Sigmoid colon (tissue), 7 donors: ENCODE results near the gene CD8A. TPM values are rescaled to one million over a fixed set of nuclear protein-coding genes. Genes with fewer than 3 reads are reported as not detected.

Experiments used
- DNase-seq: peaks from one replicate; pipeline ENCODE4 v3.0.0-alpha.2; 2019
- H3K27ac ChIP-seq, 4 donors: fragments of 200-600 bp; sonication (generic); one replicate each; pipeline ENCODE4 v1.5.1; 2016 to 2019; ENCODE audit warnings: mild to moderate bottlenecking in 1 of 4
- H3K27me3 ChIP-seq, 3 donors: fragments of 200-600 bp; sonication (generic); one replicate each; pipeline ENCODE4 v1.5.1; 2019; ENCODE audit warnings: mild to moderate bottlenecking in 1 of 3
- H3K36me3 ChIP-seq, 4 donors: fragments of 200-600 bp; sonication (generic); one replicate each; pipeline ENCODE4 v1.5.1; 2016 to 2019
- H3K4me1 ChIP-seq, 4 donors: fragments of 200-600 bp; sonication (generic); one replicate each; pipeline ENCODE4 v1.5.1; 2017 to 2019
- H3K4me3 ChIP-seq, 4 donors: fragments of 200-600 bp; sonication (generic); one replicate each; pipeline ENCODE4 v1.5.1; 2017 to 2019; ENCODE audit warnings: mild to moderate bottlenecking in 2 of 4, moderate library complexity in 1 of 4
- H3K9me3 ChIP-seq, 4 donors: fragments of 200-600 bp in 3 of 4; sonication (generic) in 3 of 4; one replicate each; pipeline versions ENCODE4 v1.5.1 to v1.6.1; 2013 to 2019
- CTCF ChIP-seq, 4 experiments: fragments of 450-650 bp in 3 of 4; fragments of 200-600 bp in 1 of 4; IDR thresholded peaks; one replicate each; pipeline ENCODE4 v1.5.1; 2016 to 2019; ENCODE audit warnings: antibody characterized with exemption in 4 of 4, mild to moderate bottlenecking in 3 of 4, moderate library complexity in 2 of 4
- EP300 ChIP-seq, 4 donors: sonication (generic); formaldehyde crosslinking; IDR thresholded peaks; one replicate each; pipeline ENCODE4 v1.6.1; 2017; ENCODE audit warnings: antibody characterized with exemption in 4 of 4
- POLR2A ChIP-seq, 2 donors: fragments of 450-650 bp; IDR thresholded peaks; one replicate each; pipeline ENCODE4 v1.6.1; 2016; ENCODE audit warnings: antibody characterized with exemption in 2 of 2, mild to moderate bottlenecking in 2 of 2, moderate library complexity in 2 of 2
- POLR2AphosphoS5 ChIP-seq, 4 donors: sonication (generic); formaldehyde crosslinking; IDR thresholded peaks; one replicate each; pipeline ENCODE4 v1.6.1; 2017; ENCODE audit warnings: antibody characterized with exemption in 4 of 4
- WGBS, 2 donors: extraction: QIAGEN DNeasy Blood & Tissue Kit; methylation state at CpG; one replicate each; pipeline ENCODE4 v1.1.7; 2013; 5-methylcytosine and 5-hydroxymethylcytosine counted together
- intact Hi-C: fragments of 100-400 bp; cut with DNase I; formaldehyde crosslinking; loops from one replicate; pipeline ENCODE4 v1.15.1; 2023
- polyA plus RNA-seq, 3 donors: library from polyadenylated mRNA; stranded (reverse); fragments of 200-250 nt; gene quantifications; one replicate each; pipeline ENCODE4 v1.2.3, GENCODE V29; 2013
- total RNA-seq, 4 donors: library from RNA; depleted of rRNA; stranded (reverse); fragments of >200 nt; gene quantifications; one replicate each; pipeline ENCODE4 v1.1.0, GENCODE V29; 2016
- donor health status: healthy with polysubstance abuse.
- donor health status: Bipolar disorder and iron deficiency.
- donor health status: healthy.

CD8A gene
- total and polyA plus RNA-seq, 7 donors: 0.36 to 15.5 (median 0.84) TPM; not detected in 1

DNA sequence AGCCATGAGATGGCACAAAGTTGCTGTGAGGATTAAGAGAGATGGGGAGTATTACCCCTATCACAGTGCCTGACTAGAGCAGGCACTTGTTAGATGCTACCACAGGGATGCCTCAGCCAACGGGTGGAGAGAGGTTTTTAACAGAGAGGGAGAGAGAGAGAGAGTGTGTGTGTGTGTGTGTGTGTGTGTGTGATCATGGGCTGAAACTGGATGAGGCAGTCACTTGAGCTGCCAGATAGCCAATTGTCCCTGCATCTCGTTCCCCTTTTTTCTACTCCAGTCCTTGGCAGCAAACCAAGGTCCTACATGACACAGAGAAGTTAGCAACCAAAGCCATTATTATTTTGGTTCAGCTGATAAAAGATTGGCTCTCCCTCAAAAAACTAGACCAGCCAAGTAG, 3.0 kb downstream of the CD8A start:
- peaks cover 33 to 49% (median 34%) of the 10 kb centered on the region in 3 donors for H3K27me3 ChIP-seq
- intact Hi-C loops: no loop called here

GRCh38 chr2:86786001-86786536, 4.6 kb downstream of the CD8A start:
- 60 to 66% methylated on average over 10 of the region's 10 CpGs for WGBS, 2 donors
- H3K9me3 ChIP-seq: no peaks in the 10 kb centered on the region
- peaks cover 0 to 27% (median 24%) of the 10 kb centered on the region in 4 donors for H3K4me1 ChIP-seq
- intact Hi-C loops: no loop called here
- DNase-seq: no peak
- H3K4me3 ChIP-seq: no peak overlapping the region
- H3K36me3 ChIP-seq: no peaks in the 10 kb centered on the region
- H3K27me3 ChIP-seq: peaks cover 18 to 33% (median 22%) of the 10 kb centered on the region in 3 donors
- H3K27ac ChIP-seq: no peak overlapping the region
- TF ChIP-seq POLR2A (IDR thresholded peaks at IDR 0.05) (no peak), CTCF (IDR thresholded peaks at IDR 0.05) (no peak), POLR2AphosphoS5 (IDR thresholded peaks at IDR 0.05) (no peak), EP300 (IDR thresholded peaks at IDR 0.05) (no peak)

More for the DNA sequence above, 3.0 kb downstream of the CD8A start:
- Histone ChIP-seq H3K27ac (no peak overlapping the region), H3K9me3 (no peaks in the 10 kb centered on the region), H3K4me3 (no peak overlapping the region), H3K4me1 (peaks cover 0 to 34% (median 29%) of the 10 kb centered on the region in 4 donors), H3K36me3 (no peaks in the 10 kb centered on the region)
- 20 to 21% methylated on average over 2 of the region's 2 CpGs for WGBS, 2 donors
- DNase-seq: no peak
- TF ChIP-seq POLR2A (IDR thresholded peaks at IDR 0.05) (no peak), POLR2AphosphoS5 (IDR thresholded peaks at IDR 0.05) (no peak), EP300 (IDR thresholded peaks at IDR 0.05) (no peak), CTCF (IDR thresholded peaks at IDR 0.05) (no peak)

DNA sequence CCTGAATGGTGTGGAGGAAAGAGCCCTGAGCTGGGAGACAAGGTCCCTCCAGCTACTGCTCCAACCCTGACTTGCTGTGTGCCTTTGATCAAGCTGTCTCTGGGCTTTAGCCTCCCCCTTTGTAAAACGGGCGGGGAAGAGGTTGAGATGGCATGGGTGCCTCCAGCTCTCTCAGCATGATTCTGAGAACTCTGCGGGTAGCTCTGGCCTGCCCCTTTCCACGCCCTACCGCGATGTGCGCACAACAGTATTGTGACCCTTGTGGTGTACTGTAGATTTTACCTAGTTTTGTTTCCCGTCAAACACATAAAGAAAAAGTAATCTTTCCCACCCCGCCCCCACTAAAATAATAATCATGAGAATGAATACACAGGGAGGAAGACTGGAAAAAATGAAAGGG, 5.3 kb downstream of the CD8A start:
- Histone ChIP-seq H3K36me3 (no peaks in the 10 kb centered on the region), H3K4me1 (peaks cover 0 to 21% (median 18%) of the 10 kb centered on the region in 4 donors), H3K27ac (no peak overlapping the region), H3K4me3 (no peak overlapping the region), H3K9me3 (no peaks in the 10 kb centered on the region), H3K27me3 (peaks cover 12 to 27% (median 16%) of the 10 kb centered on the region in 3 donors)
- TF ChIP-seq CTCF (IDR thresholded peaks at IDR 0.05): no peak
- TF ChIP-seq EP300 (IDR thresholded peaks at IDR 0.05): no peak
- no peak for TF ChIP-seq POLR2AphosphoS5 (IDR thresholded peaks at IDR 0.05)
- TF ChIP-seq POLR2A (IDR thresholded peaks at IDR 0.05): no peak
- 86 to 93% methylated on average over 9 of the region's 9 CpGs for WGBS, 2 donors
- intact Hi-C loops: no loop called here
- no peak for DNase-seq

DNA sequence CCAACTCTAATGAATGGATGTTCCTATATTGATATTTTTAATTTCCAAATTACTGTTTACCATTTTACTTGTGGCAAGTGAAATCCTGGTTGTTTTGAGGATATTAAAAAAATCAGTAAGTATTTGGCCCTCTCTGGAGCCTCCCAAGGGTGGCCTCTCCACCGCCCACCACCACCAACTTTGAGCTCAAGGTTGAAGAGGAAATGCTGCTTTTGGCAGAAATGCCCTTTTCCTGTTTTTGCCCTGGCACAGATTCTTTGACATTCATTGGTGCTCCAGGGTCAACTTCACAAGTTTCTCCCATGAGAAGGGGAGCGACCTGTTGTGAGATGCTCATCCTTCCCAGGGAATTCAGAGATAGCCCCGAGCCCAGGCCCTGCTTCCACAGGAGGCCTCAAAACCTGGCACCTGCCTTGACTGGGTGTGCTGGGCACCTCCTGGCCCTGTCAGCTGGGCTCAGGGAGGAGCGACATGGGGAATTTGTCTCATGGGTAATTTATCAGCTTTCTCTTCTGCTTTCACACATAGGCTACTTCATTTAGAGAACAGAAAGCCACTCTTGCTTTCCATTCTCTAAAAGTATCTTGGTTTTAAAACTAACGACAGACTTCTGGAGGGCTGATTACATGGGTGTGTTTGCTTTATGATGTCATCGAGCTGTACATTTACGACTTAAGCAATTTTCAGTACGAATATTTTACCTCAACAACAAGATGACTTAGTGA, 6.9 kb downstream of the CD8A start:
- no peaks in the 10 kb centered on the region for H3K9me3 ChIP-seq
- H3K27me3 ChIP-seq: peaks cover 0 to 10% (median 1%) of the 10 kb centered on the region in 3 donors
- intact Hi-C loops: no loop called here
- peaks cover 0 to 4% (median under 1%) of the 10 kb centered on the region in 4 donors for H3K4me1 ChIP-seq
- no peak overlapping the region for H3K4me3 ChIP-seq
- no peak for DNase-seq
- TF ChIP-seq CTCF (IDR thresholded peaks at IDR 0.05): no peak
- TF ChIP-seq POLR2A (IDR thresholded peaks at IDR 0.05): no peak
- no peak for TF ChIP-seq POLR2AphosphoS5 (IDR thresholded peaks at IDR 0.05)
- no peak for TF ChIP-seq EP300 (IDR thresholded peaks at IDR 0.05)
- no peak overlapping the region for H3K27ac ChIP-seq
- WGBS, 2 donors: 41 to 59% methylated on average over 8 of the region's 8 CpGs
- no peaks in the 10 kb centered on the region for H3K36me3 ChIP-seq
